C4-2B (cell line): ENCODE measurements around the gene NAT8.
"Not testable (repeated sequence)": the region's sequence is repeated elsewhere in the genome, so short reads cannot be mapped to it uniquely, and the experiment has no call there.

Experiments used
- ZFX ChIP-seq: fragments of 450-650 bp; IDR thresholded peaks from 2 replicates; pipeline ENCODE4 v1.6.1; 2017
- TF ChIP-seq, protein P1 (sequence below): fragments of 450-650 bp; conservative IDR thresholded peaks from 2 replicates; pipeline ENCODE4 v1.5.1; 2017; ENCODE audit warnings: mild to moderate bottlenecking

DNA sequence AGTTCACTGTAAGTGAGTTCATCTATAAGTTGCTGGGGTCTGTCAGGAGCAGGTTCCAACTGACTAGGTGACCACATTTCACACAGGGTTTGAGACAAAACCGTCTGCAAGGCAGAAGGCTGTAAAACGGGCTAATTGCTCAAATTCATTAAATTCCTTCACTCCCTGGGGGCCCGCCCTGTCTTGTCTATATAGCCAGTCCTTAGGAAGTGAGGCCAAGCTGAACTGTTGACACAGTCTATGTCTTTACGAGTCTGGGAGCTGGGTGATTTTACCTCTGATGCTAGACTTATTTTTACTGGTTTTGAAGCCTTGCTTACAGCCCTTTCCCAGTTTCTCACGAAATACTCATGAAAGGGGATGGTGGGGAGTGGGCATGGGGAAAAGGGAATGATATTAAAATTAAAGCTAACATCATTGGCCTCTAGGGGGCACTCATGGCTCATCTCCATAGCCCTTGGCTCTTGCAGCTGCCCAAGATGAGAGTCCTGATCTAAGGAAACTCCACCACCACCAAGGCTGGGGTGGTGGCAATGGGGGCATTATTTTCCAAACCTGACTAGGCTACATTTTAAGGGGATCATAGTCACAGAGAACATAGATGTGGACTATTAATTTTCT is 37.8 kb upstream of the NAT8 start:
- TF ChIP-seq, protein P1, sequence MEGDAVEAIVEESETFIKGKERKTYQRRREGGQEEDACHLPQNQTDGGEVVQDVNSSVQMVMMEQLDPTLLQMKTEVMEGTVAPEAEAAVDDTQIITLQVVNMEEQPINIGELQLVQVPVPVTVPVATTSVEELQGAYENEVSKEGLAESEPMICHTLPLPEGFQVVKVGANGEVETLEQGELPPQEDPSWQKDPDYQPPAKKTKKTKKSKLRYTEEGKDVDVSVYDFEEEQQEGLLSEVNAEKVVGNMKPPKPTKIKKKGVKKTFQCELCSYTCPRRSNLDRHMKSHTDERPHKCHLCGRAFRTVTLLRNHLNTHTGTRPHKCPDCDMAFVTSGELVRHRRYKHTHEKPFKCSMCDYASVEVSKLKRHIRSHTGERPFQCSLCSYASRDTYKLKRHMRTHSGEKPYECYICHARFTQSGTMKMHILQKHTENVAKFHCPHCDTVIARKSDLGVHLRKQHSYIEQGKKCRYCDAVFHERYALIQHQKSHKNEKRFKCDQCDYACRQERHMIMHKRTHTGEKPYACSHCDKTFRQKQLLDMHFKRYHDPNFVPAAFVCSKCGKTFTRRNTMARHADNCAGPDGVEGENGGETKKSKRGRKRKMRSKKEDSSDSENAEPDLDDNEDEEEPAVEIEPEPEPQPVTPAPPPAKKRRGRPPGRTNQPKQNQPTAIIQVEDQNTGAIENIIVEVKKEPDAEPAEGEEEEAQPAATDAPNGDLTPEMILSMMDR = peak; percentile 46
- not testable (repeated sequence) for TF ChIP-seq ZFX
